Ishikawa (cell line): ENCODE results near the gene ITGA1.

ENCODE experiments used
- CEBPB ChIP-seq: IDR thresholded peaks from 2 replicates; pipeline ENCODE4 v1.6.1; 2012
- EP300 ChIP-seq: IDR thresholded peaks from 2 replicates; pipeline ENCODE4 v1.6.1; 2012; ENCODE audit warnings: borderline replicate concordance
- FOXM1 ChIP-seq: IDR thresholded peaks from 2 replicates; pipeline ENCODE4 v1.6.1; 2012; ENCODE audit warnings: low read depth, borderline replicate concordance
- RAD21 ChIP-seq: IDR thresholded peaks from 2 replicates; pipeline ENCODE4 v1.6.1; 2012; ENCODE audit warnings: low read depth
- TAF1 ChIP-seq: IDR thresholded peaks from 2 replicates; pipeline ENCODE4 v1.6.1; 2012; ENCODE audit warnings: low read depth, mild to moderate bottlenecking
- TCF12 ChIP-seq: IDR thresholded peaks from 2 replicates; pipeline ENCODE4 v1.6.1; 2012; ENCODE audit warnings: low read depth
- TEAD4 ChIP-seq: IDR thresholded peaks from 2 replicates; pipeline ENCODE4 v1.6.1; 2012
- YY1 ChIP-seq: IDR thresholded peaks from 2 replicates; pipeline ENCODE4 v1.6.1; 2012; ENCODE audit warnings: low read depth
- TF ChIP-seq, protein P1 (sequence below): IDR thresholded peaks from 2 replicates; pipeline ENCODE4 v1.6.1; 2012
- TF ChIP-seq, protein P2 (sequence below): IDR thresholded peaks from 2 replicates; pipeline ENCODE4 v1.6.1; 2012; ENCODE audit warnings: low read depth, mild to moderate bottlenecking

DNA sequence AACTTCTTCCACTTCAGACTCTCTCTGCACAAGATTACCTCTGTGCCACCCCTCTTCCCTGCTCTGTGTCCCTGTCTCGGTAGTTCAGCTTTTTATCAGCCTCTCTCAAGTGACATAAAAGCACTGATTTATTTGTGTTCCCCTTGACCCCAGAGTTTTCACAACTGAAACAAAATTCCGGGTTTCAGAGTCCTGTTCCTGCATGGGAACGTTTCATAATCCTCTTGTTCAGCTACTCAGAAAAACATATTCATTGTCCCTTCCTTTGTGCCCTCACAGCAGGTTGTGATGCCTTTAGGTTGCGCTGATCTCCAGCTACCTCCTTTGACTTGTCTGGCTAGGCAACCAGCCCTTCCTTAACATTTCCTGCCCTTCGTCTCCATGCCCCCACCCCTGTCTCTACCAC, 13.7 kb upstream of the ITGA1 start:
- TF ChIP-seq, protein P1, sequence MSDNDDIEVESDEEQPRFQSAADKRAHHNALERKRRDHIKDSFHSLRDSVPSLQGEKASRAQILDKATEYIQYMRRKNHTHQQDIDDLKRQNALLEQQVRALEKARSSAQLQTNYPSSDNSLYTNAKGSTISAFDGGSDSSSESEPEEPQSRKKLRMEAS = no peak
- TF ChIP-seq RAD21 (no peak), YY1 (no peak), EP300 (no peak), TAF1 (no peak), TCF12 (no peak), FOXM1 (no peak), CEBPB (no peak), TEAD4 (no peak)
- TF ChIP-seq, protein P2, sequence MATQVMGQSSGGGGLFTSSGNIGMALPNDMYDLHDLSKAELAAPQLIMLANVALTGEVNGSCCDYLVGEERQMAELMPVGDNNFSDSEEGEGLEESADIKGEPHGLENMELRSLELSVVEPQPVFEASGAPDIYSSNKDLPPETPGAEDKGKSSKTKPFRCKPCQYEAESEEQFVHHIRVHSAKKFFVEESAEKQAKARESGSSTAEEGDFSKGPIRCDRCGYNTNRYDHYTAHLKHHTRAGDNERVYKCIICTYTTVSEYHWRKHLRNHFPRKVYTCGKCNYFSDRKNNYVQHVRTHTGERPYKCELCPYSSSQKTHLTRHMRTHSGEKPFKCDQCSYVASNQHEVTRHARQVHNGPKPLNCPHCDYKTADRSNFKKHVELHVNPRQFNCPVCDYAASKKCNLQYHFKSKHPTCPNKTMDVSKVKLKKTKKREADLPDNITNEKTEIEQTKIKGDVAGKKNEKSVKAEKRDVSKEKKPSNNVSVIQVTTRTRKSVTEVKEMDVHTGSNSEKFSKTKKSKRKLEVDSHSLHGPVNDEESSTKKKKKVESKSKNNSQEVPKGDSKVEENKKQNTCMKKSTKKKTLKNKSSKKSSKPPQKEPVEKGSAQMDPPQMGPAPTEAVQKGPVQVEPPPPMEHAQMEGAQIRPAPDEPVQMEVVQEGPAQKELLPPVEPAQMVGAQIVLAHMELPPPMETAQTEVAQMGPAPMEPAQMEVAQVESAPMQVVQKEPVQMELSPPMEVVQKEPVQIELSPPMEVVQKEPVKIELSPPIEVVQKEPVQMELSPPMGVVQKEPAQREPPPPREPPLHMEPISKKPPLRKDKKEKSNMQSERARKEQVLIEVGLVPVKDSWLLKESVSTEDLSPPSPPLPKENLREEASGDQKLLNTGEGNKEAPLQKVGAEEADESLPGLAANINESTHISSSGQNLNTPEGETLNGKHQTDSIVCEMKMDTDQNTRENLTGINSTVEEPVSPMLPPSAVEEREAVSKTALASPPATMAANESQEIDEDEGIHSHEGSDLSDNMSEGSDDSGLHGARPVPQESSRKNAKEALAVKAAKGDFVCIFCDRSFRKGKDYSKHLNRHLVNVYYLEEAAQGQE = no peak
